ENCODE measurements around the gene SIGLEC11.

Gene SIGLEC11

GRCh38 chr19:49954933-49955332, 6.0 kb downstream of the SIGLEC11 start:
- Histone ChIP-seq H3K9me3 (ENCODE audit: severe bottlenecking) (no peaks in the 10 kb centered on the region), H3K36me3 (no peaks in the 10 kb centered on the region), H3K27me3 (ENCODE audit: insufficient read depth, low read depth, severe bottlenecking) (no peaks in the 10 kb centered on the region), H3K4me3 (ENCODE audit: low read depth, low read length) (no peak overlapping the region), H3K27ac (no peak overlapping the region)
- no peak for TF ChIP-seq CTCF (IDR thresholded peaks at IDR 0.05; ENCODE audit: low read depth, low read length)
- no peak for DNase-seq

DNA sequence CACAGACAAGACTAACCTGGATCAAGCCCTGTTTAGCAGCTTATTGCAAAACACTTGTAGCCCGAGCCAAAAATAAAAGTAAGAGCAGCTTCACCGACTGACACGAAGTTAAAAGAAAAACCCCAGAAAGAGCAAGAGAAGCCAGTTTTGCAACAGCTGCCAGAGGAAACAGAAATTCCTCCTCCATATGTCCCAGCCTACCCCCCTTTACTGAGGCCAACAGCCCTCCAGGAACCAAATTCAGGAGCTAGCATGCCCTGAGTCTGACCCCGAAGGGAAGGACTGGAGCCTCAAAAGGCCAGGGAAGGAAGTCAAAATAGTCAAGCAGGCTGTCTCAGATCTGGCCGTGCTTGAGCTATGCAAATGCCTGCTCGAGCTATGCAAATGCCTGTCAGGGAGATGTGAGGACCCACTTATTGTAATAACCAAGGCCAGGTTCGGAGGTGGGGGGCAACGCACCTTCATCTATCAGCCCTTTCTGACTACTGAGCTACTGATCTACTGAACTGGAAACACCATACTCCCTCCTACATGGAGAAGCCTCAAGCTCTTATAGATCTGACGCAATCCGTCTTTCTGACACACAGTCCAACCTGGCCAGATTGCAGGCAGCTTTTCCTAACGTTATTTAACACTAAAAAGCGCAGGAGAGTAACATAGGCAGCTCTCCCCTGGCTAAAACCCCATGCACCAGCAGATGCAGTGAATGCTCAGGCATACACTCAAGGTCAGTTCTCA, 6.7 kb downstream of the SIGLEC11 start:
- H3K27me3 ChIP-seq (ENCODE audit: insufficient read depth, low read depth, severe bottlenecking) = no peaks in the 10 kb centered on the region
- 0 out of 2 replicates have a peak overlapping the region, but pooled peaks have one; percentile 13 for H3K4me3 ChIP-seq (ENCODE audit: low read depth, low read length)
- H3K27ac ChIP-seq = peak overlapping the region; percentile 32
- no peak for TF ChIP-seq CTCF (IDR thresholded peaks at IDR 0.05; ENCODE audit: low read depth, low read length)
- no peaks in the 10 kb centered on the region for H3K9me3 ChIP-seq (ENCODE audit: severe bottlenecking)
- DNase-seq = no peak
- no peaks in the 10 kb centered on the region for H3K36me3 ChIP-seq

DNA sequence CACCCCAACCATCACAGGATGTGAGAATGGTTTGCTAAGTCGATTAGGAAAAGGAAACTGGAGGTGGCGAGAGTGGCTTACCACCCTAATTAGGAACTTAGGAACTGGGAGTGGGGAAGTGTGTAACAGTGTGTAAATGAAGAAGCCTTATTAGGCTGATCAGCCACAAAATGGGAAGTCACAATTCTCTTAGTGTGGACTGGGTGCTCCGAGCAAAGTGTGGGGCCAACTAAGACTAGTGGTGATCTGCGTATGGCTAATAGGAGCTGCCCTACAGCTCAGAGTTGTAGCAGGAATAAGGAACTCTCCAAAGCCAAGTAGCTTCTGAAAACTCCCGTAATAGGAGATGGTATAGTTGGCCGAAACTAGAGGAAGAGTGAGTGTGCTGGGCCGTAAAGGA, 7.6 kb downstream of the SIGLEC11 start:
- H3K27ac ChIP-seq = no peak overlapping the region
- no peaks in the 10 kb centered on the region for H3K9me3 ChIP-seq (ENCODE audit: severe bottlenecking)
- no peaks in the 10 kb centered on the region for H3K27me3 ChIP-seq (ENCODE audit: insufficient read depth, low read depth, severe bottlenecking)
- no peak for TF ChIP-seq CTCF (IDR thresholded peaks at IDR 0.05; ENCODE audit: low read depth, low read length)
- no peak overlapping the region for H3K4me3 ChIP-seq (ENCODE audit: low read depth, low read length)
- DNase-seq = no peak
- H3K36me3 ChIP-seq = no peaks in the 10 kb centered on the region

DNA sequence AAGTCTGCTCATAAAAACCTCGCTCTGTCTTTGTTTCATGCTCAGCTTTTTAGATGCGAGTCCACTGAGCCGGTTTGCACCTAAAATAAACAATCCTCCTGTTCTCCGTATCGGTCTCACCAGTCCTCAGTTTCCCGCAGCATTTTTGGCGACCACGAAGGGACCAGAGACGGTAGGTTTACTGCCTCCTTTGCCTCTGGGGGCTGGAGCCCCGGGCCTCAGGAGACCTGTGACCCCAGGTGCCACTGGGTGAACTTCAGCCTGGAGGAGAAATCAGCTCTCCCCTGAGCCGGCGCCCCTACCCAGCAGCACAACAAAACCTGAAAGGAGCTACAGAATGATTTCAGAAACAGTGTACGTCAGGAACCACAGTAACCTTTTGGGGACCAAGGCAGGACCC, 8.1 kb downstream of the SIGLEC11 start:
- no peak for TF ChIP-seq CTCF (IDR thresholded peaks at IDR 0.05; ENCODE audit: low read depth, low read length)
- no peaks in the 10 kb centered on the region for H3K9me3 ChIP-seq (ENCODE audit: severe bottlenecking)

GRCh38 chr19:49952479-49952836, 8.5 kb downstream of the SIGLEC11 start:
- TF ChIP-seq CTCF (IDR thresholded peaks at IDR 0.05; ENCODE audit: low read depth, low read length) = no peak
- no peaks in the 10 kb centered on the region for H3K27me3 ChIP-seq (ENCODE audit: insufficient read depth, low read depth, severe bottlenecking)
- H3K27ac ChIP-seq = no peak overlapping the region
- H3K4me3 ChIP-seq (ENCODE audit: low read depth, low read length) = no peak overlapping the region
- DNase-seq = no peak
- H3K9me3 ChIP-seq (ENCODE audit: severe bottlenecking) = no peaks in the 10 kb centered on the region
- no peaks in the 10 kb centered on the region for H3K36me3 ChIP-seq

More for the DNA sequence above, 8.1 kb downstream of the SIGLEC11 start:
- Histone ChIP-seq H3K36me3 (no peaks in the 10 kb centered on the region), H3K4me3 (ENCODE audit: low read depth, low read length) (no peak overlapping the region), H3K27me3 (ENCODE audit: insufficient read depth, low read depth, severe bottlenecking) (no peaks in the 10 kb centered on the region), H3K27ac (no peak overlapping the region)
- DNase-seq = no peak
